Caco-2 (cell line): Measurements from ENCODE around the gene CCDC122. TPM values are rescaled to one million over a fixed set of nuclear protein-coding genes. Genes with fewer than 3 reads are reported as not detected.
A peak's percentile ranks its signal among the peaks of the same experiment; 100 is the strongest.
"Not testable (repeated sequence)": the region's sequence is repeated elsewhere in the genome, so short reads cannot be mapped to it uniquely, and the experiment has no call there.

ENCODE experiments used
- BruUV-seq: library from RNA; stranded (reverse); fragments of 400-500 nt; replicated peaks from 2 replicates; lab custom pipeline; 2021; lab: Mats Ljungman, UMichigan
- CTCF ChIA-PET: fragments of 300-600 bp; sonication (Branson Sonifier 250); formaldehyde crosslinking; loops from one replicate; lab custom pipeline; 2022; ENCODE audit warnings: antibody characterized with exemption; lab: Charles Lee
- POLR2A ChIA-PET: fragments of 300-600 bp; sonication (Branson Sonifier 250); formaldehyde crosslinking; loops from one replicate; lab custom pipeline; 2022; ENCODE audit warnings: antibody characterized with exemption; lab: Charles Lee
- DNase-seq, 2 experiments: peaks; one replicate each; pipeline versions ENCODE4 v3.0.0 to v3.0.0-alpha.2; 2020 to 2022
- H3K27me3 ChIP-seq: replicated peaks from 2 replicates; pipeline ENCODE4 v1.6.0; 2011; ENCODE audit warnings: low read length; ENCODE audit not compliant: control insufficient read depth, insufficient read depth
- H3K36me3 ChIP-seq: 2 replicates; pipeline ENCODE4 v1.5.1; 2011; ENCODE audit warnings: low read length; ENCODE audit not compliant: control insufficient read depth, insufficient read depth
- H3K4me1 ChIP-seq: fragments of 250-450 bp; sonication (Bioruptor Pico); 2 replicates; pipeline ENCODE4 v1.5.1; 2020; ENCODE audit warnings: mild to moderate bottlenecking
- H3K4me3 ChIP-seq: 2 replicates; pipeline ENCODE4 v1.5.1; 2011; ENCODE audit warnings: low read depth, mild to moderate bottlenecking, control low read depth, low read length
- H3K9me3 ChIP-seq: fragments of 250-450 bp; sonication (Bioruptor Pico); 2 replicates; pipeline ENCODE4 v1.5.1; 2020; ENCODE audit warnings: mild to moderate bottlenecking, moderate library complexity
- H3K27ac Mint-ChIP-seq: one replicate; pipeline ENCODE4 v1.8.0; 2022; ENCODE audit warnings: mixed read lengths; ENCODE audit not compliant: unreplicated experiment
- H3K27me3 Mint-ChIP-seq: one replicate; pipeline ENCODE4 v1.8.0; 2022; ENCODE audit warnings: mixed read lengths; ENCODE audit not compliant: insufficient read depth, unreplicated experiment
- H3K36me3 Mint-ChIP-seq: one replicate; pipeline ENCODE4 v1.8.0; 2022; ENCODE audit warnings: mild to moderate bottlenecking, mixed read lengths; ENCODE audit not compliant: insufficient read depth, unreplicated experiment
- H3K4me1 Mint-ChIP-seq: one replicate; pipeline ENCODE4 v1.8.0; 2022; ENCODE audit warnings: low read depth, mixed read lengths; ENCODE audit not compliant: unreplicated experiment
- H3K4me3 Mint-ChIP-seq: one replicate; pipeline ENCODE4 v1.8.0; 2022; ENCODE audit warnings: mild to moderate bottlenecking, moderate library complexity, mixed read lengths; ENCODE audit not compliant: unreplicated experiment
- H3K9me3 Mint-ChIP-seq: one replicate; pipeline ENCODE4 v1.8.0; 2022; ENCODE audit warnings: mixed read lengths; ENCODE audit not compliant: unreplicated experiment
- intact Hi-C: fragments of 100-400 bp; cut with micrococcal nuclease; formaldehyde crosslinking; loops from one replicate; pipeline ENCODE4 v1.10.0; 2022; ENCODE audit not compliant: unreplicated experiment
- total RNA-seq: library from RNA; stranded (reverse); gene quantifications from 2 replicates; pipeline ENCODE4 v1.2.3, GENCODE V29; 2022
- TF ChIP-seq, protein P1 (sequence below), 2 experiments: fragments of 200-600 bp in 1 of 2; IDR thresholded peaks; 1 replicate in 1 of 2; 2 replicates in 1 of 2; pipeline versions ENCODE4 v1.5.1 to v1.8.0; 2011 to 2022; ENCODE audit warnings: antibody characterized with exemption in 1 of 2, control low read depth in 1 of 2, inconsistent platforms in 1 of 2, low read depth in 1 of 2, low read length in 1 of 2, mild to moderate bottlenecking in 1 of 2, moderate library complexity in 1 of 2; ENCODE audit not compliant: insufficient read depth in 1 of 2, severe bottlenecking in 1 of 2, unreplicated experiment in 1 of 2

Gene CCDC122
- total RNA-seq, 1 experiment from 2014 or later: 15.6 TPM

GRCh38 chr13:43835701-43836100 lies 43.8 kb downstream of the CCDC122 start:
- Histone ChIP-seq H3K36me3 (no peaks in the 10 kb centered on the region), H3K27me3 (no peaks in the 10 kb centered on the region), H3K4me1 (peaks cover 3% of the 10 kb centered on the region; the same call in 1 of the 2 replicates), H3K9me3 (no peaks in the 10 kb centered on the region), H3K4me3 (no peak overlapping the region)
- TF ChIP-seq, protein P1, sequence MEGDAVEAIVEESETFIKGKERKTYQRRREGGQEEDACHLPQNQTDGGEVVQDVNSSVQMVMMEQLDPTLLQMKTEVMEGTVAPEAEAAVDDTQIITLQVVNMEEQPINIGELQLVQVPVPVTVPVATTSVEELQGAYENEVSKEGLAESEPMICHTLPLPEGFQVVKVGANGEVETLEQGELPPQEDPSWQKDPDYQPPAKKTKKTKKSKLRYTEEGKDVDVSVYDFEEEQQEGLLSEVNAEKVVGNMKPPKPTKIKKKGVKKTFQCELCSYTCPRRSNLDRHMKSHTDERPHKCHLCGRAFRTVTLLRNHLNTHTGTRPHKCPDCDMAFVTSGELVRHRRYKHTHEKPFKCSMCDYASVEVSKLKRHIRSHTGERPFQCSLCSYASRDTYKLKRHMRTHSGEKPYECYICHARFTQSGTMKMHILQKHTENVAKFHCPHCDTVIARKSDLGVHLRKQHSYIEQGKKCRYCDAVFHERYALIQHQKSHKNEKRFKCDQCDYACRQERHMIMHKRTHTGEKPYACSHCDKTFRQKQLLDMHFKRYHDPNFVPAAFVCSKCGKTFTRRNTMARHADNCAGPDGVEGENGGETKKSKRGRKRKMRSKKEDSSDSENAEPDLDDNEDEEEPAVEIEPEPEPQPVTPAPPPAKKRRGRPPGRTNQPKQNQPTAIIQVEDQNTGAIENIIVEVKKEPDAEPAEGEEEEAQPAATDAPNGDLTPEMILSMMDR (IDR thresholded peaks at IDR 0.05; ENCODE audit: insufficient read depth in 1 of 2, low read depth in 1 of 2, low read length in 1 of 2, severe bottlenecking in 1 of 2, unreplicated experiment in 1 of 2): no peak
- no peak for DNase-seq
- ChIA-PET CTCF (no interaction called here), POLR2A (no interaction called here)
- intact Hi-C loops: no loop called here
- no peaks in the 10 kb centered on the region for H3K36me3 Mint-ChIP-seq
- no peak overlapping the region for H3K4me3 Mint-ChIP-seq
- H3K27me3 Mint-ChIP-seq: no peaks in the 10 kb centered on the region
- peaks cover 5% of the 10 kb centered on the region for H3K4me1 Mint-ChIP-seq
- no TSS peak for BruUV-seq
- no peaks in the 10 kb centered on the region for H3K9me3 Mint-ChIP-seq
- H3K27ac Mint-ChIP-seq: no peak overlapping the region

GRCh38 chr13:43831088-43831487 lies 48.5 kb downstream of the CCDC122 start:
- CTCF ChIA-PET: no interaction called here
- POLR2A ChIA-PET: no interaction called here

GRCh38 chr13:43830497-43830881 lies 49.1 kb downstream of the CCDC122 start:
- peaks cover 13% of the 10 kb centered on the region for H3K4me1 Mint-ChIP-seq
- no peaks in the 10 kb centered on the region for H3K36me3 ChIP-seq
- ChIA-PET CTCF (no interaction called here), POLR2A (no interaction called here)
- H3K27ac Mint-ChIP-seq: peak overlapping the region; percentile 18
- no peak overlapping the region for H3K4me3 ChIP-seq
- intact Hi-C loops: no loop called here
- H3K4me1 ChIP-seq: peaks cover 6% of the 10 kb centered on the region; the same call in 1 of the 2 replicates
- DNase-seq: no peak
- no peaks in the 10 kb centered on the region for H3K27me3 ChIP-seq
- no TSS peak for BruUV-seq
- H3K9me3 Mint-ChIP-seq: no peaks in the 10 kb centered on the region
- no peaks in the 10 kb centered on the region for H3K9me3 ChIP-seq
- TF ChIP-seq, protein P1 (IDR thresholded peaks at IDR 0.05; ENCODE audit: insufficient read depth in 1 of 2, low read depth in 1 of 2, low read length in 1 of 2, severe bottlenecking in 1 of 2, unreplicated experiment in 1 of 2): no peak
- H3K27me3 Mint-ChIP-seq: no peaks in the 10 kb centered on the region
- peak overlapping the region; percentile 9 for H3K4me3 Mint-ChIP-seq
- H3K36me3 Mint-ChIP-seq: no peaks in the 10 kb centered on the region

More at GRCh38 chr13:43831088-43831487, 48.5 kb downstream of the CCDC122 start:
- TF ChIP-seq, protein P1 (IDR thresholded peaks at IDR 0.05; ENCODE audit: insufficient read depth in 1 of 2, low read depth in 1 of 2, low read length in 1 of 2, severe bottlenecking in 1 of 2, unreplicated experiment in 1 of 2): no peak
- peaks cover 6% of the 10 kb centered on the region; the same call in 1 of the 2 replicates for H3K4me1 ChIP-seq
- H3K9me3 ChIP-seq: no peaks in the 10 kb centered on the region
- no peaks in the 10 kb centered on the region for H3K27me3 ChIP-seq
- Mint-ChIP-seq H3K27me3 (no peaks in the 10 kb centered on the region), H3K4me3 (no peak overlapping the region), H3K4me1 (peaks cover 13% of the 10 kb centered on the region), H3K27ac (no peak overlapping the region), H3K9me3 (no peaks in the 10 kb centered on the region), H3K36me3 (no peaks in the 10 kb centered on the region)
- DNase-seq: no peak
- intact Hi-C loops: no loop called here
- BruUV-seq: no TSS peak
- H3K36me3 ChIP-seq: no peaks in the 10 kb centered on the region
- H3K4me3 ChIP-seq: no peak overlapping the region

GRCh38 chr13:43824656-43825055 lies 54.9 kb downstream of the CCDC122 start:
- H3K27me3 Mint-ChIP-seq, BruUV-seq, H3K4me3 ChIP-seq, intact Hi-C loops, H3K27ac Mint-ChIP-seq, H3K9me3 ChIP-seq, H3K4me1 ChIP-seq, H3K9me3 Mint-ChIP-seq, CTCF ChIA-PET, POLR2A ChIA-PET, H3K27me3 ChIP-seq, DNase-seq, H3K4me3 Mint-ChIP-seq, H3K36me3 ChIP-seq, H3K4me1 Mint-ChIP-seq, H3K36me3 Mint-ChIP-seq: not testable (repeated sequence)
